ENCODE measurements around the gene ENPP4.
"Not testable (repeated sequence)": the region's sequence is repeated elsewhere in the genome, so short reads cannot be mapped to it uniquely, and the experiment has no call there.

ENPP4 gene, protein sequence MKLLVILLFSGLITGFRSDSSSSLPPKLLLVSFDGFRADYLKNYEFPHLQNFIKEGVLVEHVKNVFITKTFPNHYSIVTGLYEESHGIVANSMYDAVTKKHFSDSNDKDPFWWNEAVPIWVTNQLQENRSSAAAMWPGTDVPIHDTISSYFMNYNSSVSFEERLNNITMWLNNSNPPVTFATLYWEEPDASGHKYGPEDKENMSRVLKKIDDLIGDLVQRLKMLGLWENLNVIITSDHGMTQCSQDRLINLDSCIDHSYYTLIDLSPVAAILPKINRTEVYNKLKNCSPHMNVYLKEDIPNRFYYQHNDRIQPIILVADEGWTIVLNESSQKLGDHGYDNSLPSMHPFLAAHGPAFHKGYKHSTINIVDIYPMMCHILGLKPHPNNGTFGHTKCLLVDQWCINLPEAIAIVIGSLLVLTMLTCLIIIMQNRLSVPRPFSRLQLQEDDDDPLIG

DNA sequence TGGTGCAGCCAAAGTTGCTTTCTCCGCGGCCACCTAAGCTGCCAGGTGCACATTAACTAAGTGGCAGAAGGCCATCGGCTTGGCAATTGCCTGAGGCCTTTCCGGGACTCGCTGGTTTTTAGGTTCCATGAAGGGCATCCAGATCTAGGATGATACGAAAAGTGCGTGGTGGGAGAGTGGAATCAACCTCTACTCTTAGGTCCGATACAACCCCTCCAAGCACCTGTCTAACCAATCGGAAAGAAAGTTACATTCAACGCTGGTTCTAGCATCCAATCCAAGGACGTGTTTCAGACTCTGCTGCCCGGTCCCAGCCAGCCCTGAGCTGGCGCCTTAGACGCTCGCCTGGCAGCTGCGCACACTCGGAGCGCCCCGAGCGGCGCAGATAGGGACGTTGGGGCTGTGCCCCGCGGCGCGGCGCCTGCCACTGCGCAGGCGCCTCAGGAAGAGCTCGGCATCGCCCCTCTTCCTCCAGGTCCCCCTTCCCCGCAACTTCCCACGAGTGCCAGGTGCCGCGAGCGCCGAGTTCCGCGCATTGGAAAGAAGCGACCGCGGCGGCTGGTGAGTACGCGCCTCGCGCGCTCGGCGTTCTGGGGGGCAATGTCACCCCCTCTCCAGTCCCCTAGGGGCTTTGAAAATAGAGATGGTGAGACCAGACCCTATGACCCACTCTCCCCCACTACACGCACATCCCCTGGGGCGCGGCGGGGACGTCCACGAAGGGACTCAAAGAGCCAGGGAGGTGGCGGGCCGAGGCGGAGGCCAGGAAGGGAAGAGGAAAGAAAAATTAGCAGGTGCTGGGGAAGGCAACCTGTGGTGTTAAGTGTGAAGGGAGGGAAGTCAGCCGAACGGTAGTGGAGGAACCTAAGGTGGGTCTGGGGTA, at the start of gene ENPP4:
Gene ENPP4, plus strand, starts transcription at position 361 of the 883 bp plus-strand sequence. CDS start 9,595 bp downstream, outside the sequence.
- DNase-seq (ENCODE audit: insufficient read length, low spot score): no peak
- TF ChIP-seq POLR2A (IDR thresholded peaks at IDR 0.05; ENCODE audit: low read depth, low read length): no peak
- FAIRE-seq: no peak

DNA sequence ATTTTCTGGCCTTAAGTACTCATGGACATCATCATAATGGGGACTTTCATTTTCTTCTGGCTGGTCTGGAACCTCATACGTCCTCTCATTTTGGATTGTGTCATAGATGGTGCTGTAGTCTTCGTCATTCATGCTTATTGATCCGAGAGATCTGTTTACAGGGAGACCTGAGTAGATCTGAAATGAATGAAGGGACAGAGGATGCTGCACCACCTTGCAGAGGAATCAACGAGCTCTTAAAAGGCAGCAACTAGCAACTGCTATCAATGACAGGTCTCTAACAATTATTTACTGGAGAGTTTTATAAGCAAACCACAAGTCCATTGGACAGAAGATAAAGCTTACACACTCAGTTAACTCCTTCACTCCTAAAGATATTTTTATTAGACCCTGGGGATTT, 49.7 kb upstream of the ENPP4 start:
- no peak for FAIRE-seq
- TF ChIP-seq POLR2A (IDR thresholded peaks at IDR 0.05; ENCODE audit: low read depth, low read length): no peak

DNA sequence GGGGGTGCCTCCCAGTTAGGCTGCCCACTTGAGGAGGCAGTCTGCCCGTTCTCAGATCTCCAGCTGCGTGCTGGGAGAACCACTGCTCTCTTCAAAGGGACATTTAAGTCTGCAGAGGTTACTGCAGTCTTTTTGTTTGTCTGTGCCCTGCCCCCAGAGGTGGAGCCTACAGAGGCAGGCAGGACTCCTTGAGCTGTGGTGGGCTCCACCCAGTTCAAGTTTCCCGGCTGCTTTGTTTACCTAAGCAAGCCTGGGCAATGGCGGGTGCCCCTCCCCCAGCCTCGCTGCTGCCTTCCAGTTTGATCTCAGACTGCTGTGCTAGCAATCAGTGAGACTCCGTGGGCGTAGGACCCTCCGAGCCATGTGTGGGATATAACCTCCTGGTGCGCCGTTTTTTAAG, 44.1 kb upstream of the ENPP4 start:
- not testable (repeated sequence) for FAIRE-seq; DNase-seq (ENCODE audit: insufficient read length, low spot score)

More for the DNA sequence above, 49.7 kb upstream of the ENPP4 start:
- no peak for DNase-seq (ENCODE audit: insufficient read length, low spot score)

DNA sequence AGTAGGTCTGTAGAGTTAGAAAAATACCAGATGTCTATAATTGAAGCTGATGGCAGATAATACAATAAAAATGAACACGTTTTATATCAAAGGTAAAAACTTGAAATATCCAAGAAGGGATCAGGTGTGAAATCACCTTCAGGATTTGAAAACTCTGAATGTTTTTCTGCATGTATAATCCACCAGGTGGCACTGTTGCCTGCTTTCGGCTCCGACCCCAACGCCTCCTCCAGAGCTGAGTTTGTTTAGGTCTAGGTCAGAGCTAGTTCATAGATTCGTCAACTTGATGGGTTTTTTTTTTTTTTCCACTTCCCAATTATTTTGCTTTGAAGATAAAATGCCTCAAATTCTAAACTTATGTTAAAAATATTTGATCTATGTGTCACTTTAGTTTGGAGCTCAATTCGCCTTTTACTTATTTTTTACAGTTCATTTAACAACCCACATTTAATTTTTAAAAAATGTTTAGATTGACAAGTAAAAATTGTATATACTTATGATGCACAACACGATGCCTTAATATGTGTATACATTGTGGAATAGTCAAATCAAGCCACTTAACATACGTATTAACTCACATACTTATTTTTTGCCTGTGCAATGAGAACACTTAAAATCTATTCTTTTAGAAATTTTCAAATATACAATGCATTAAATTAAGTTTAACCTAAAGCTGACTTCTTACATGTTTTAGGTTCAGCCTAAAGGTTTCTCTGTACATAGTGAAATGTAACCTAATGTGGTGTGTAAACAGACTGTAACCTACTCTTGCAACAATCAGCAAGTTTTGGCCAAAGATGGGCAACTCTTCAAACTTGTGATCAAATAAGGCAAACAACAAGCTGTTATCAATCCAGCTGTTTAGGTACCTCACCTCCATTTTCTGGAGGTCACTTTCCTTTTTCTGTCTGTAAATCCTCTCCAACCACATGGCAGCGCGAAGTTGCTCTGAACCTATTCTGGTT, 39.4 kb upstream of the ENPP4 start:
- peak; percentile 79 for FAIRE-seq
- DNase-seq (ENCODE audit: insufficient read length, low spot score): peak; percentile 20
- TF ChIP-seq POLR2A (IDR thresholded peaks at IDR 0.05; ENCODE audit: low read depth, low read length): no peak

DNA sequence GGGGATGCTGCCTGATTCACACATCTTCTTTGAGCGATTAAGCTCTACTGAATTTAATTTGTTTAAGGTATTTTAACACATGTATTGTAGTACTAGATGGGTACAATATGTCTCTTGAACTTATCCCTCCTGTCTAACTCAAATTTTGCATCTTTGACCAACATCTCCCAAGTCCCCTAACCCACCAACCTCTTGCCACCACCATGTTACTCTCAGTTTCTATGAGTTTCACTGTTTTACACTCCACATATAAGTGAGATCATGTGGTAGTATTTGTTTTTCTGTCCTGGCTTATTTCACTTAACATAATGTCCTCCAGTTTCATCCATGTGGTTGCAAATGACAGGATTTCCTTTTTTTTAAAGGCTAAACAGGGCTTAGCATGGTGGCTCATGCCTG, 38.7 kb upstream of the ENPP4 start:
- DNase-seq (ENCODE audit: insufficient read length, low spot score): no peak
- FAIRE-seq: no peak
- TF ChIP-seq POLR2A (IDR thresholded peaks at IDR 0.05; ENCODE audit: low read depth, low read length): no peak

DNA sequence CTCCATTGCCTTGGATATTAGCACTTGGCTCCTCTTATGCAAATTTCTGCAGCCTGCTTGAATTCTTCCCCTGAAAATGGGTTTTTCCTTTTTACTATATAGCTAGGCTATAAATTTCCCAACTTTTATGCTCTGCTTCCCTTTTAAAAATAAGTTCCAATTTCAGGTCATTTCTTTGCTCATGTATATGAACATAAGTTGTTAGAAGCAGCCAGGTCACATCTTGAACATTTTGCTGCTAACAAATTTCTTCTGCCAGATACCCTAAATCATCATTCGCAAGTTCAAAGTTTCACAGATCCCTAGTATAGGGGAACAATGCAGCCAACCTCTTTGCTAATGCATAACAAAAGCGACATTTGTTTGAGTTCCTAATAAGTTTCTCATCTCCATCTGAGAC, 34.5 kb upstream of the ENPP4 start:
- no peak for TF ChIP-seq POLR2A (IDR thresholded peaks at IDR 0.05; ENCODE audit: low read depth, low read length)
- no peak for DNase-seq (ENCODE audit: insufficient read length, low spot score)
- no peak for FAIRE-seq

DNA sequence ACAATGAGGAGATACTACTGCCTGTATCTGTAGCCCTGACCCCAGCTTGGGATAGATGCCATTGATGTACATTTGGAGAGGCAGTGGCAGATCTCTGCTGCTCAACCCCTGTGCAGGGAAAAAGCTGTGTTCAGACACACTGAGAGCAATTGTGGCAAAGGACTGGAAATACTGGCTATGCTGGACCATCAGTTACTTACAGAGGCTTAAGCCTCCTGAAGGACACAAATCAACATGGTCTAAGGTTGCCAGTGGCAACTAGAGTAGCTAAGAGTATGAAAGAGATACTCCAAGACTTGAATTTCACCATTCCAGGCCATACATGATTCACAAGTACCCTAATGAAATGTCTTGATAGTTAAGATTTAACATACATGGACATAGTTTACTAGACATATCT, 32.4 kb upstream of the ENPP4 start:
- no peak for TF ChIP-seq POLR2A (IDR thresholded peaks at IDR 0.05; ENCODE audit: low read depth, low read length)
- DNase-seq (ENCODE audit: insufficient read length, low spot score) (no peak), FAIRE-seq (no peak)

DNA sequence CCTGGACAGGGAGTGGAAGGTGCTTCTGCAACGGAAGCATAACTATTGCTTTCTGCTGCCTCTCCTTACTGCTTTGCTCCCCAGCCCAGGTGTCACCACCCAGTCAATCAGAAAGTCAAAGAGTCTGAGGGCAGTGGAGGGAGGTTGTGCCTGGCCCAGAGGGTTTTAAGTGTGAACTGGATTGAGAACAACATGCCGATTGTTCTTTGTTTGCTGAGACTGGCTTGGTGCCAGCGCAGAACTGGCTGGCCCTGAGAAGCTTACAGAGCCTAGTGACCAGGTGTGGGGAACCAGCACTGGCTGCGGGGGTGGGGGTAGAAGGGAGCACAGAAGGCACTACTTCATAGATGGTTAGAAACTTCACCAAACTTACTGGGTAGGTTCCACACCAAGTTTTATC, 31.1 kb upstream of the ENPP4 start:
- no peak for TF ChIP-seq POLR2A (IDR thresholded peaks at IDR 0.05; ENCODE audit: low read depth, low read length)
- FAIRE-seq (no peak), DNase-seq (ENCODE audit: insufficient read length, low spot score) (no peak)

DNA sequence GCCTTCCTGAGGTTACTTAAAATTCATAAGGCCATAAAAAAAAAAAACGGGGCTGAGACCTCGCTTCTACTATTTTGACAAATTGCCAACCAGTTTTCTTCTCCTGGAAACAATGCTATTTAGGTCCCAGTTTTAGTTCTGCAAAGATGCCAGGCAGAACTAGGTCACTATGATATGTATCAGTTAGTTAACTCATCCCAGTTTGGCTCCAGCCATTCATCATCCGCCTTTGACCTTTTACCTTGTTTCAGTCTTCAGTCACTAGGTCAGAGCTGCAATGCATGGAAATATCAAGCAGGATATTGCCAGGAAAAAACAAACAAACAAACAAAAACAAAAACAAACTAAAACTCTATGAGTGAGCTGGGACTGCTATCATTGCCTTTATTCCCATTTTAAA, 29.8 kb upstream of the ENPP4 start:
- FAIRE-seq (no peak), DNase-seq (ENCODE audit: insufficient read length, low spot score) (no peak)
- no peak for TF ChIP-seq POLR2A (IDR thresholded peaks at IDR 0.05; ENCODE audit: low read depth, low read length)

DNA sequence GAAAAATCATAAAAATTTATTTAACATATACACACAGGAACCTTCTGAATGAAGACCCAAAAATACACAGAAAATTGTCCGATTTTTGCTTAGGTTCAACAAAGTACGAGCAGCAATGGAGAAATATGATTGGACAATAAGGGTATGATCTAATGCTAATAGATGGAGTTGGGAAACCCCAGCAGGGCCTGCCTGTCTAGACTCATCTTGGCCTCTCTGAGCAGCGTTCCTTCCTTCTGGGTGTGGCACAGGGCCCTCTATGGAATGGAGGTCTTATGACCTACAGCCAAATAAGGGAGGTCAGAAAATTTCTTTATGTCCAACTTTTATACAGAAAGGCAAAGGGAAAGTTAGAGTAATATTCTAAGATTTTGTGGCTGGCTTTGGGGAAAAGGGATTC, 27.7 kb upstream of the ENPP4 start:
- no peak for FAIRE-seq
- DNase-seq (ENCODE audit: insufficient read length, low spot score): no peak
- no peak for TF ChIP-seq POLR2A (IDR thresholded peaks at IDR 0.05; ENCODE audit: low read depth, low read length)

DNA sequence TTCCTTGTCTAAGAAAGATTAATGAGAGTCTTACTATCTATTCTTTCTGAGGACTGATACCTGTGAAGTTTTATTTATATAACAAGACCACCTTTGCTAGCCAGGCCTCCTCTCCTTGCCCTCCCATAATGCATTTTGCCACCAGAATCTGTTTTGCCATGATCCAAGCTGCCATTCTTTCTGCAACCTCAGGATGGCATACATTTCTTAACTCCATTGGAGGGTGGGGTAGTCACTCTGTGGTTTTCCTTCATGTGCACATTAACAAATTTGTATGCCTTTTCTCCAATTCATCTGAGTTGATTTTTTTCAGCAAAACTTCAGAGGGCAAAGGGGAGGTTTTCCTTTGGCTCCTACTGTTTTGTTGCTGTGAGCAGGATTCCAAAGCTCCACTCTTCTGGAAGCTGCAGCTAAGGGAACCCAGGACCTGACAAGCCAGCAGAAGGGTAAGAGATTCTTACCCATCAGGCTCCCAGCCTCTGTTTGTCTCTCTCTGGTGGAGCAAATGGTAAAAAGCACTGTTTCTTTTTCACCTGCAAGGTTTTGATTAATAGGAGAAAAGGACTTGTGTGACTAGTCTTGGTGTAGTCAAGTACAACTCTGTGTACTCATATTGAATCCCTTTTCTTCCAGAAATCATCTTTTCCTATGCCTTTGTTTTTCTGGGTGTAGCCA, 26.2 kb upstream of the ENPP4 start:
- TF ChIP-seq POLR2A (IDR thresholded peaks at IDR 0.05; ENCODE audit: low read depth, low read length): no peak
- FAIRE-seq (no peak), DNase-seq (ENCODE audit: insufficient read length, low spot score) (no peak)

DNA sequence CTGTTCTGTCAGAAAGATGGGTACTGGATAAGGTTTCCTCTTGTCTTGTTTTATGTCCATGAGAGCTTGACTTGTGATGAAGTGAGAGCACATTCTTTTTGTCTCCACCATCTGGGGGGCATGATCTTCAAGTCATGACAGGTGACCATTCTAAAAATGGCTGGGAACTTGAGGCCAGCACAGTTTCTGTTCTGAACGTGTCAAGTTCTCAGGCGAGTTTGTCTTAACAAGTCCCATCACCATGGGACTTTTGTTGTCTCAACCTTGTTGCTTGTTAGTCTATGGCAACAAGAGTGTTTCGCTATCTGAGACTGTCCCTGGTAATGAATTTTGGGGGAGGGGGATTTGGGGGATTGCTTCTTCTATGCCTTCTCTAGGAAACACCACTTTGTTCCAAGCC, 25.6 kb upstream of the ENPP4 start:
- DNase-seq (ENCODE audit: insufficient read length, low spot score) (no peak), FAIRE-seq (no peak)
- no peak for TF ChIP-seq POLR2A (IDR thresholded peaks at IDR 0.05; ENCODE audit: low read depth, low read length)

DNA sequence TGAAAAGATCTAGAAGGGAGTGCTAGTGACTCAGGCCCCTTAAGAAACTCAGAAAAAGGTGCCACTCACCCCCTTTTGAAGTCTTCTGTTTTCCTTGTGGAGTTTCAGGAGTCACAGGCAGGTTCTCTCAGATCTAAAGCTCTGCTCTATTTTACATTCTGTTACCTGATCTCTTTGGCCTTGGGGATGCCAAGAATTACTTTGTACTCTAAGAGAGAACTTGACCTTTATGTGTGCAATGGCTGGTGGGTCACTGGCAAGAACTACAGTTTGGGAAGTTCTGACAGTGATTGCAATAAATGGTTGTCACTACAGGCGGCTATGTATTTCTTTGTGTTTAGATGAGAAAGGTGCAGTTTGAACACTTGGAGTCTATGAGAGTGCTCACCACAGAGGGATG, 24.2 kb upstream of the ENPP4 start:
- TF ChIP-seq POLR2A (IDR thresholded peaks at IDR 0.05; ENCODE audit: low read depth, low read length): no peak
- FAIRE-seq: no peak

More for the DNA sequence above, 24.2 kb upstream of the ENPP4 start:
- no peak for DNase-seq (ENCODE audit: insufficient read length, low spot score)

All from H54 (cell line).